Measurements from ENCODE around the gene ERG28. TPM values are rescaled to one million over a fixed set of nuclear protein-coding genes. Genes with fewer than 3 reads are reported as not detected.

ERG28 gene
- total and polyA plus RNA-seq, 10 of the 15 experiments (the other 5 are each of a cell fraction or from before 2014, with no cell fraction given) = 15.2 to 67.0 (median 48.1) TPM

DNA sequence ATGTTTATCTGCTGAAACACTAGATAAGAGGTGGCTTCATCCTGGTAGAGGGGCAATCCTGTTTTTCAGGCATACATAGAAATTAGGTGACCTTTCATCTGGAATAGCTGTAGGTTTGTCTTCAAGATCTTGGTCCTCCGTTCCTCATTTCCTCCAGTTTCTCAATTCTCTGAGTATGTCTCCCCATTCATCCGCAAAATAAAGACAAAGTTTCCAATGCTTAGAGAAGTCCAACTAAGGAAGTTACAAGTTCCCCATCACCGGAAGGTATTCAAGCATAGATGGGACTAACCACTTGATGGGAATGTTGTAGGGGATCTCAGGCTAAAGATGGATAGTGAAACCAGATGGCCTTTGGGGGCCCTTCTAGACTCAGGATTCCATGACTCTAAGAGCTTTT, 34.3 kb downstream of the ERG28 start:
- Histone ChIP-seq H3K9me3 (replicated peaks; ENCODE audit: control insufficient read depth, insufficient read depth, low read length) (no peaks in the 10 kb centered on the region), H3K36me3 (ENCODE audit: control insufficient read depth in 2 of 2, insufficient read depth in 2 of 2, low read length in 1 of 2) (no peaks in the 10 kb centered on the region), H3K9ac (ENCODE audit: control insufficient read depth, insufficient read depth, low read length) (no peak overlapping the region), H3K27ac (ENCODE audit: control insufficient read depth, insufficient read depth) (no peak overlapping the region), H3K4me3 (no peak overlapping the region), H3K79me2 (ENCODE audit: control insufficient read depth, insufficient read depth, low read length) (no peaks in the 10 kb centered on the region), H3K4me2 (ENCODE audit: control insufficient read depth, insufficient read depth) (no peak overlapping the region), H3K27me3 (replicated peaks in 1 of 2; ENCODE audit: control insufficient read depth in 2 of 2, insufficient read depth in 2 of 2, low read length in 1 of 2) (no peaks in the 10 kb centered on the region), H2AFZ (ENCODE audit: control insufficient read depth, low read depth, low read length) (no peak overlapping the region), H3K4me1 (ENCODE audit: control insufficient read depth, insufficient read depth, low read length) (no peaks in the 10 kb centered on the region), H4K20me1 (ENCODE audit: control insufficient read depth, insufficient read depth) (no peaks in the 10 kb centered on the region; the same call in 1 of the 2 replicates)
- TF ChIP-seq, protein P1, sequence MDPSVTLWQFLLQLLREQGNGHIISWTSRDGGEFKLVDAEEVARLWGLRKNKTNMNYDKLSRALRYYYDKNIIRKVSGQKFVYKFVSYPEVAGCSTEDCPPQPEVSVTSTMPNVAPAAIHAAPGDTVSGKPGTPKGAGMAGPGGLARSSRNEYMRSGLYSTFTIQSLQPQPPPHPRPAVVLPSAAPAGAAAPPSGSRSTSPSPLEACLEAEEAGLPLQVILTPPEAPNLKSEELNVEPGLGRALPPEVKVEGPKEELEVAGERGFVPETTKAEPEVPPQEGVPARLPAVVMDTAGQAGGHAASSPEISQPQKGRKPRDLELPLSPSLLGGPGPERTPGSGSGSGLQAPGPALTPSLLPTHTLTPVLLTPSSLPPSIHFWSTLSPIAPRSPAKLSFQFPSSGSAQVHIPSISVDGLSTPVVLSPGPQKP (IDR thresholded peaks at IDR 0.05; ENCODE audit: low read depth, low read length) = no peak
- TF ChIP-seq RBBP5 (conservative IDR thresholded peaks at IDR 0.05) = no peak
- no peak for TF ChIP-seq CREM (IDR thresholded peaks at IDR 0.05; ENCODE audit: low read depth)
- no peak for TF ChIP-seq HSF1 (IDR thresholded peaks at IDR 0.05; ENCODE audit: low read depth, low read length)
- no peak for TF ChIP-seq POLR2AphosphoS2 (IDR thresholded peaks at IDR 0.05; ENCODE audit: low read depth, low read length)
- TF ChIP-seq POU2F2 (IDR thresholded peaks at IDR 0.05; ENCODE audit: borderline replicate concordance, low read depth, low read length) = no peak
- TF ChIP-seq RAD21 (IDR thresholded peaks at IDR 0.05; ENCODE audit: insufficient read depth, low read depth, low read length) = no peak
- TF ChIP-seq TCF7 (IDR thresholded peaks at IDR 0.05; ENCODE audit: borderline replicate concordance) = no peak
- TF ChIP-seq EGR1 (IDR thresholded peaks at IDR 0.05; ENCODE audit: borderline replicate concordance in 1 of 2, low read depth in 2 of 2, low read length in 2 of 2) = no peak
- no peak for TF ChIP-seq MYB (IDR thresholded peaks at IDR 0.05; ENCODE audit: borderline replicate concordance, low read depth, low read length)
- in situ Hi-C loops (cut with MboI) (no loop called here), intact Hi-C loops (cut with micrococcal nuclease; ENCODE audit: unreplicated experiment) (no loop called here)
- ChIA-PET CTCF (interaction anchor here (0.9 to 4.6 kb wide), 3 partner anchors 22 to 29 kb away, joined by 3 to 33 read pairs (median 3); no protein-coding TSS in a partner anchor), SMC1A (ENCODE audit: uncharacterized antibody, unreplicated experiment) (interaction anchor here (6.3 kb wide), 1 partner anchor 49 kb away, joined by 43 read pairs; the partner anchor contains the start of gene FLVCR2), RAD21 (ENCODE audit: unreplicated experiment) (interaction anchor here (1.1 kb wide), 1 partner anchor 15 kb away, joined by 3 read pairs; no protein-coding TSS in a partner anchor), POLR2A (no interaction called here)
- WGBS (ENCODE audit: insufficient coverage, insufficient replicate concordance, low lambda C conversion rate, missing lambda C conversion rate) = 97% methylated on average over 3 of the region's 3 CpGs
- FAIRE-seq = no peak
- no peak for ATAC-seq
- no TSS peak for BruUV-seq (replicated peaks)
- no peak for DNase-seq (ENCODE audit: low read depth, low spot score)

All from GM12878 (cell line).